Testis (tissue), 5 donors: ENCODE results near the gene SPC25. TPM values are rescaled to one million over a fixed set of nuclear protein-coding genes. Genes with fewer than 3 reads are reported as not detected.
"Not testable (repeated sequence)": the region's sequence is repeated elsewhere in the genome, so short reads cannot be mapped to it uniquely, and the experiment has no call there.

Experiments used
- DNase-seq: peaks from one replicate; pipeline ENCODE4 v3.0.0-alpha.2; 2019
- H3K27ac ChIP-seq, 2 donors: fragments of 200-600 bp; sonication (generic); one replicate each; pipeline ENCODE4 v1.5.1; 2019
- H3K27me3 ChIP-seq: fragments of 200-600 bp; sonication (generic); one replicate; pipeline ENCODE4 v1.5.1; 2019
- H3K36me3 ChIP-seq: fragments of 200-600 bp; sonication (generic); one replicate; pipeline ENCODE4 v1.5.1; 2017; ENCODE audit warnings: low read depth; ENCODE audit errors: missing control alignments
- H3K4me1 ChIP-seq: fragments of 200-600 bp; sonication (generic); one replicate; pipeline ENCODE4 v1.5.1; 2019
- H3K4me3 ChIP-seq, 2 donors: fragments of 200-600 bp; sonication (generic); one replicate each; pipeline ENCODE4 v1.5.1; 2017 to 2019
- H3K9me3 ChIP-seq: fragments of 200-600 bp; sonication (generic); one replicate; pipeline ENCODE4 v1.5.1; 2017
- CTCF ChIP-seq, 3 experiments: fragments of 450-650 bp in 2 of 3; fragments of 200-600 bp in 1 of 3; sonication (generic) in 1 of 3; IDR thresholded peaks; one replicate each; pipeline ENCODE4 v1.5.1; 2016 to 2019; ENCODE audit warnings: antibody characterized with exemption in 3 of 3, mild to moderate bottlenecking in 2 of 3, moderate library complexity in 1 of 3
- POLR2A ChIP-seq: fragments of 450-650 bp; IDR thresholded peaks from one replicate; pipeline ENCODE4 v1.6.1; 2017; ENCODE audit warnings: antibody characterized with exemption, mild to moderate bottlenecking, moderate library complexity
- whole genome bisulfite sequencing, 2 donors: methylation state at CpG; one replicate each; pipeline ENCODE4 v1.1.5; 2018; 5-methylcytosine and 5-hydroxymethylcytosine counted together
- intact Hi-C: fragments of 100-400 bp; cut with DNase I; formaldehyde crosslinking; loops from one replicate; pipeline ENCODE4 v1.15.1; 2023; ENCODE audit warnings: low total_unique reads
- long read RNA-seq, 2 donors: transcript quantifications; one replicate each; lab custom pipeline, GENCODE V29; 2026
- polyA plus RNA-seq: library from polyadenylated mRNA; stranded (reverse); fragments of 350-450 nt; fragmentation: Illumina TruSeq; extraction: RNeasy Lipid Tissue Mini Kit (QIAGEN cat#74804); gene quantifications from one replicate; pipeline ENCODE4 v1.2.3, GENCODE V29; 2014; ENCODE audit warnings: low read depth, low replicate concordance; ENCODE audit not compliant: insufficient read depth
- total RNA-seq, 2 donors: library from RNA; depleted of rRNA; stranded (reverse); fragments of >200 nt; gene quantifications; one replicate each; pipeline ENCODE4 v1.2.3, GENCODE V29; 2016

SPC25 gene
- total RNA-seq = 1 to 10 TPM in 1 of 2 donors, under 1 TPM in 1; 0.99 to 3.7 TPM
- polyA plus RNA-seq = 7.3 TPM
- long read RNA-seq, donor 1, transcript SPC25-201 (7 exons, 1,354 nt) = major isoform, 11 of 17 reads
- long read RNA-seq, donor 1, partial matches to known transcripts = 6 of 17 reads
- long read RNA-seq, donor 1, other reads (novel, unspliced or antisense) = 0 of 17 reads
- long read RNA-seq, donor 2, transcript SPC25-201 (7 exons, 1,354 nt) = major isoform, 6 of 21 reads
- long read RNA-seq, donor 2, partial matches to known transcripts = 9 of 21 reads
- long read RNA-seq, donor 2, other reads (novel, unspliced or antisense) = 6 of 21 reads

GRCh38 chr2:168890006-168890782 lies at the start of gene SPC25:
Gene SPC25, minus strand, starts transcription at chr2:168890430. Its CDS starts 911 bp downstream, at chr2:168889519.
- intact Hi-C loops = no loop called here
- Histone ChIP-seq H3K36me3 (no peaks in the 10 kb centered on the region), H3K27me3 (no peaks in the 10 kb centered on the region), H3K27ac (no peak within 1 kb of the TSS), H3K4me1 (no peaks in the 10 kb centered on the region), H3K9me3 (no peaks in the 10 kb centered on the region), H3K4me3 (peak within 1 kb of the TSS; percentile 53 to 65)
- TF ChIP-seq CTCF (IDR thresholded peaks at IDR 0.05) (peak in 1 of 3 experiments; percentile 19), POLR2A (no peak)
- DNase-seq = peak; percentile 93
- 1 to 2% methylated on average over 35 to 37 of the region's 38 CpGs for WGBS, 2 donors

GRCh38 chr2:168939918-168940317 lies 49.7 kb upstream of the SPC25 start:
- no peak overlapping the region for H3K27ac ChIP-seq
- no peaks in the 10 kb centered on the region for H3K36me3 ChIP-seq
- TF ChIP-seq CTCF (IDR thresholded peaks at IDR 0.05) (no peak), POLR2A (no peak)
- intact Hi-C loops = no loop called here
- no peaks in the 10 kb centered on the region for H3K27me3 ChIP-seq
- no peaks in the 10 kb centered on the region for H3K9me3 ChIP-seq
- H3K4me1 ChIP-seq = no peaks in the 10 kb centered on the region
- no peak overlapping the region for H3K4me3 ChIP-seq
- WGBS, 2 donors = 92 to 97% methylated on average over 4 of the region's 4 CpGs
- no peak for DNase-seq

GRCh38 chr2:168939061-168939460 lies 48.8 kb upstream of the SPC25 start:
- WGBS, 2 donors = 96 to 97% methylated on average over 1 of the region's 1 CpG
- TF ChIP-seq CTCF (IDR thresholded peaks at IDR 0.05) = no peak
- TF ChIP-seq POLR2A = no peak
- no peaks in the 10 kb centered on the region for H3K4me1 ChIP-seq
- intact Hi-C loops = no loop called here
- no peaks in the 10 kb centered on the region for H3K9me3 ChIP-seq
- no peak overlapping the region for H3K4me3 ChIP-seq
- H3K27me3 ChIP-seq = no peaks in the 10 kb centered on the region
- DNase-seq = no peak
- H3K36me3 ChIP-seq = no peaks in the 10 kb centered on the region
- no peak overlapping the region for H3K27ac ChIP-seq

GRCh38 chr2:168935810-168936581 lies 45.8 kb upstream of the SPC25 start:
- Histone ChIP-seq H3K9me3 (no peaks in the 10 kb centered on the region), H3K27me3 (no peaks in the 10 kb centered on the region), H3K4me1 (no peaks in the 10 kb centered on the region), H3K27ac (no peak overlapping the region), H3K4me3 (no peak overlapping the region), H3K36me3 (no peaks in the 10 kb centered on the region)
- no peak for TF ChIP-seq POLR2A
- DNase-seq = no peak
- 85 to 89% methylated on average over 14 of the region's 14 CpGs for WGBS, 2 donors
- intact Hi-C loops = no loop called here

- Histone ChIP-seq H3K4me3 (no peak overlapping the region), H3K27ac (no peak overlapping the region), H3K4me1 (no peaks in the 10 kb centered on the region), H3K9me3 (no peaks in the 10 kb centered on the region), H3K27me3 (no peaks in the 10 kb centered on the region), H3K36me3 (no peaks in the 10 kb centered on the region)
- WGBS, 2 donors = 80 to 92% methylated on average over 2 of the region's 2 CpGs
- intact Hi-C loops = no loop called here
- TF ChIP-seq POLR2A (no peak), CTCF (IDR thresholded peaks at IDR 0.05) (no peak)
- no peak for DNase-seq
Measured at GRCh38 chr2:168934826-168935225, 44.6 kb upstream of the SPC25 start.

- H3K27me3 ChIP-seq, H3K4me3 ChIP-seq, DNase-seq, intact Hi-C loops, H3K27ac ChIP-seq, H3K4me1 ChIP-seq, H3K9me3 ChIP-seq, H3K36me3 ChIP-seq: not testable (repeated sequence)
- WGBS, 2 donors = 92 to 96% methylated on average over 4 of the region's 4 CpGs
Measured at GRCh38 chr2:168932174-168932573, 41.9 kb upstream of the SPC25 start.
